Mucosa of descending colon (tissue), 3 donors: ENCODE measurements around the gene PFKL. TPM values are rescaled to one million over a fixed set of nuclear protein-coding genes. Genes with fewer than 3 reads are reported as not detected.

Experiments used
- ATAC-seq: fragments of 200-7000 bp; cut with Tn5 transposase; one replicate; pipeline ENCODE4 v1.9.1; 2020; ENCODE audit warnings: mild to moderate bottlenecking, moderate library complexity
- DNase-seq, 3 donors: peaks; one replicate each; pipeline ENCODE4 v3.0.0-alpha.2; 2020
- H3K36me3 ChIP-seq: fragments of 200-600 bp; one replicate; pipeline ENCODE4 v1.8.0; 2021; ENCODE audit warnings: low read depth, mild to moderate bottlenecking
- H3K4me1 ChIP-seq: fragments of 200-600 bp; one replicate; pipeline ENCODE4 v1.8.0; 2021; ENCODE audit warnings: low read depth, mild to moderate bottlenecking
- H3K4me3 ChIP-seq: fragments of 200-600 bp; one replicate; pipeline ENCODE4 v1.8.0; 2021; ENCODE audit warnings: mild to moderate bottlenecking
- H3K9me3 ChIP-seq: fragments of 200-600 bp; one replicate; pipeline ENCODE4 v1.8.0; 2021; ENCODE audit warnings: mild to moderate bottlenecking
- CTCF ChIP-seq: fragments of 200-600 bp; IDR thresholded peaks from one replicate; pipeline ENCODE4 v1.8.0; 2022; ENCODE audit warnings: antibody characterized with exemption, mild to moderate bottlenecking
- intact Hi-C, 2 donors: fragments of 100-400 bp; cut with DNase I in 1 of 2; cut with micrococcal nuclease in 1 of 2; formaldehyde crosslinking; loops; one replicate each; pipeline versions ENCODE4 v1.11.0 to v1.11.1; 2022; cut with DNase I, micrococcal nuclease
- total RNA-seq, 3 donors: library from RNA; stranded (reverse); fragmentation: NEBNext Ultra II Directional in 2 of 3; extraction: Animal tissue kit (Norgen Biotek cat#: 25700) in 2 of 3; gene quantifications; one replicate each; pipeline versions ENCODE4 v1.2.1 to v1.2.4, GENCODE V29; 2021 to 2023
- donor health status: DM: no; HTN: no; CAD: no; lungs with moderate emphysema.
- donor health status: DM: no; HTN: no; CAD: no.
- donor health status: DM: no; HTN: yes; CAD: no.

Gene PFKL
- total RNA-seq, 3 donors from 2014 or later: 150 to 299 (median 237) TPM

DNA sequence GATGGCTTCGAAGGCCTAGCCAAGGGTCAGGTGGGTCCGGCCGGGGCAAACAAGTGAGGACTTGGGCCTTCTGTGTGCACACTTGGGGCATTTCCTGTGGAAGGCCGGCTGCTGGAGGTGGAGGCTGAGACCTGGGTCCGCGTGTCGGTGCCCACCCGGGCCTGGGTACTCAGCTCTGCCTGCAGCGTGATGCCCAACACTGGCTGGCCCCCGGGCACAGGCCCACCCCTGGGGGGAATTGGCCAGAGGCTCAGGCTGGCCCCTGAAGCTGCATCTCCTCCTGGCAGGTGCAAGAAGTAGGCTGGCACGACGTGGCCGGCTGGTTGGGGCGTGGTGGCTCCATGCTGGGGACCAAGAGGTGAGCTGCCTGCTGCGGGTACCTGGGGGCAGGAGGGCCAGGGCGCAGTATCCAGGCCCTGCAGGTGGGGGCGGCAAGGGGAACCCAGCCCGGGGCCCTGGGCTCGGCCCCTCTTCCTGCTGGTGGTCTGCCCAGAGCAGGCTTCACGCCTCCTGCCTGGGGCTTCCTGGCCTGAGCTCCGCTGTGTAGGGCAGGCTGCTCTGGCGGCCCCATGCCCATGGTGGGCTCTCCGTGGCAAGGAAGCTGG, 22.1 kb downstream of the PFKL start:
- TF ChIP-seq CTCF: no peak
- intact Hi-C loops: no loop called here
- Histone ChIP-seq H3K9me3 (no peaks in the 10 kb centered on the region), H3K4me1 (no peaks in the 10 kb centered on the region), H3K36me3 (peaks cover 17% of the 10 kb centered on the region), H3K4me3 (no peak overlapping the region)
- ATAC-seq: no peak
- no peak for DNase-seq

- no peak for TF ChIP-seq CTCF
- no peaks in the 10 kb centered on the region for H3K9me3 ChIP-seq
- intact Hi-C loops: no loop called here
These were observed 22.9 kb downstream of the PFKL start for GRCh38 chr21:44322621-44323325.

GRCh38 chr21:44323591-44323990, 23.7 kb downstream of the PFKL start:
- no peak for TF ChIP-seq CTCF
- Histone ChIP-seq H3K4me3 (no peak overlapping the region), H3K9me3 (no peaks in the 10 kb centered on the region), H3K4me1 (no peaks in the 10 kb centered on the region), H3K36me3 (peaks cover 13% of the 10 kb centered on the region)
- intact Hi-C loops: no loop called here
- ATAC-seq (no peak), DNase-seq (no peak)

More at GRCh38 chr21:44322621-44323325, 22.9 kb downstream of the PFKL start:
- no peak for ATAC-seq
- Histone ChIP-seq H3K36me3 (peaks cover 13% of the 10 kb centered on the region), H3K4me1 (no peaks in the 10 kb centered on the region), H3K4me3 (no peak overlapping the region)
- no peak for DNase-seq

- H3K4me1 ChIP-seq: no peaks in the 10 kb centered on the region
- no peak for ATAC-seq
- no peak overlapping the region for H3K4me3 ChIP-seq
- intact Hi-C loops: no loop called here
- H3K9me3 ChIP-seq: no peaks in the 10 kb centered on the region
- no peak for TF ChIP-seq CTCF
- no peak for DNase-seq
- peaks cover 13% of the 10 kb centered on the region for H3K36me3 ChIP-seq
These were observed 24.4 kb downstream of the PFKL start for GRCh38 chr21:44324106-44324853.

GRCh38 chr21:44324854-44325107, 24.9 kb downstream of the PFKL start:
- no peak for ATAC-seq
- Histone ChIP-seq H3K36me3 (peaks cover 13% of the 10 kb centered on the region), H3K9me3 (no peaks in the 10 kb centered on the region), H3K4me3 (no peak overlapping the region), H3K4me1 (no peaks in the 10 kb centered on the region)
- TF ChIP-seq CTCF: no peak
- no peak for DNase-seq
- intact Hi-C loops: no loop called here
